ENCODE results near the gene STRIT1. TPM values are rescaled to one million over a fixed set of nuclear protein-coding genes. Genes with fewer than 3 reads are reported as not detected.

The STRIT1 gene
- total and polyA plus RNA-seq, 2 donors (not counting 1 experiment from before 2014, with no cell fraction given): not detected

GRCh38 chr3:155285936-155286335 is 7.5 kb downstream of the STRIT1 start:
- Histone ChIP-seq H3K4me3 (replicated peaks in 1 of 4; ENCODE audit: control extremely low read depth in 1 of 4, insufficient read depth in 1 of 4, low read depth in 3 of 4, low read length in 4 of 4) (no peak overlapping the region), H4K20me1 (ENCODE audit: control insufficient read depth, extremely low read depth, insufficient read depth, low read length) (no peaks in the 10 kb centered on the region), H3K4me1 (ENCODE audit: control insufficient read depth, extremely low read depth, insufficient read depth, low read length) (peaks cover 3% of the 10 kb centered on the region), H3K9me3 (ENCODE audit: control insufficient read depth, insufficient read depth, low read depth, low read length) (no peaks in the 10 kb centered on the region), H3K79me2 (ENCODE audit: control insufficient read depth, insufficient read depth, low read length) (no peaks in the 10 kb centered on the region), H3K27ac (ENCODE audit: insufficient read depth, low read length) (no peak overlapping the region), H3K9ac (ENCODE audit: insufficient read depth, low read length) (no peak overlapping the region), H3K27me3 (ENCODE audit: control insufficient read depth, insufficient read depth, low read length) (no peaks in the 10 kb centered on the region), H2AFZ (ENCODE audit: low read length) (no peak overlapping the region), H3K36me3 (ENCODE audit: control insufficient read depth, insufficient read depth, low read length) (no peaks in the 10 kb centered on the region), H3K4me2 (ENCODE audit: extremely low read depth, insufficient read depth, low read length) (no peak overlapping the region)
- no peak for DNase-seq (ENCODE audit: low read depth in 2 of 2)
- TF ChIP-seq CTCF (conservative IDR thresholded peaks at IDR 0.05 in 1 of 2, IDR thresholded peaks at IDR 0.05 in 1 of 2; ENCODE audit: low read depth in 1 of 2, low read length in 2 of 2) (no peak), EZH2 (IDR thresholded peaks at IDR 0.05; ENCODE audit: low read length, missing control alignments) (no peak)

GRCh38 chr3:155283092-155284056 is 10.1 kb downstream of the STRIT1 start:
- Histone ChIP-seq H3K36me3 (ENCODE audit: control insufficient read depth, insufficient read depth, low read length) (no peaks in the 10 kb centered on the region), H3K79me2 (ENCODE audit: control insufficient read depth, insufficient read depth, low read length) (no peaks in the 10 kb centered on the region), H3K4me3 (replicated peaks in 1 of 4; ENCODE audit: control extremely low read depth in 1 of 4, insufficient read depth in 1 of 4, low read depth in 3 of 4, low read length in 4 of 4) (no peak overlapping the region), H3K4me1 (ENCODE audit: control insufficient read depth, extremely low read depth, insufficient read depth, low read length) (peaks cover 3% of the 10 kb centered on the region), H3K4me2 (ENCODE audit: extremely low read depth, insufficient read depth, low read length) (no peak overlapping the region), H4K20me1 (ENCODE audit: control insufficient read depth, extremely low read depth, insufficient read depth, low read length) (no peaks in the 10 kb centered on the region), H3K27ac (ENCODE audit: insufficient read depth, low read length) (no peak overlapping the region), H2AFZ (ENCODE audit: low read length) (no peak overlapping the region), H3K9me3 (ENCODE audit: control insufficient read depth, insufficient read depth, low read depth, low read length) (no peaks in the 10 kb centered on the region), H3K27me3 (ENCODE audit: control insufficient read depth, insufficient read depth, low read length) (no peaks in the 10 kb centered on the region), H3K9ac (ENCODE audit: insufficient read depth, low read length) (no peak overlapping the region)
- no peak for TF ChIP-seq EZH2 (IDR thresholded peaks at IDR 0.05; ENCODE audit: low read length, missing control alignments)
- TF ChIP-seq CTCF (conservative IDR thresholded peaks at IDR 0.05 in 1 of 2, IDR thresholded peaks at IDR 0.05 in 1 of 2; ENCODE audit: low read depth in 1 of 2, low read length in 2 of 2): no peak
- no peak for DNase-seq (ENCODE audit: low read depth in 2 of 2)

- peaks cover 3% of the 10 kb centered on the region for H3K4me1 ChIP-seq (ENCODE audit: control insufficient read depth, extremely low read depth, insufficient read depth, low read length)
- H3K79me2 ChIP-seq (ENCODE audit: control insufficient read depth, insufficient read depth, low read length): no peaks in the 10 kb centered on the region
- H3K27ac ChIP-seq (ENCODE audit: insufficient read depth, low read length): no peak overlapping the region
- no peak for TF ChIP-seq EZH2 (IDR thresholded peaks at IDR 0.05; ENCODE audit: low read length, missing control alignments)
- TF ChIP-seq CTCF (conservative IDR thresholded peaks at IDR 0.05 in 1 of 2, IDR thresholded peaks at IDR 0.05 in 1 of 2; ENCODE audit: low read depth in 1 of 2, low read length in 2 of 2): no peak
- H3K9me3 ChIP-seq (ENCODE audit: control insufficient read depth, insufficient read depth, low read depth, low read length): no peaks in the 10 kb centered on the region
- H4K20me1 ChIP-seq (ENCODE audit: control insufficient read depth, extremely low read depth, insufficient read depth, low read length): no peaks in the 10 kb centered on the region
- H3K9ac ChIP-seq (ENCODE audit: insufficient read depth, low read length): no peak overlapping the region
- no peak overlapping the region for H3K4me2 ChIP-seq (ENCODE audit: extremely low read depth, insufficient read depth, low read length)
- peak; percentile 63 to 74 for DNase-seq (ENCODE audit: low read depth in 2 of 2)
- no peaks in the 10 kb centered on the region for H3K27me3 ChIP-seq (ENCODE audit: control insufficient read depth, insufficient read depth, low read length)
- H3K36me3 ChIP-seq (ENCODE audit: control insufficient read depth, insufficient read depth, low read length): no peaks in the 10 kb centered on the region
- H3K4me3 ChIP-seq (replicated peaks in 1 of 4; ENCODE audit: control extremely low read depth in 1 of 4, insufficient read depth in 1 of 4, low read depth in 3 of 4, low read length in 4 of 4): no peak overlapping the region
- no peak overlapping the region for H2AFZ ChIP-seq (ENCODE audit: low read length)
Observed at GRCh38 chr3:155282385-155283091, 10.9 kb downstream of the STRIT1 start.

Data from fibroblast of lung (primary cell).